Cardiac fibroblast (primary cell): ENCODE data around the gene C6orf52.

Experiments used
- DNase-seq, 2 donors: peaks; one replicate each; pipeline versions ENCODE4 v3.0.0 to v3.0.0-alpha.2; 2010; ENCODE audit warnings: low read depth in 2 of 2
- H3K4me3 ChIP-seq, 2 donors: replicated peaks in 1 of 2; 1 replicate in 1 of 2; 2 replicates in 1 of 2; pipeline ENCODE4 v1.5.1; 2011; ENCODE audit warnings: low read depth in 2 of 2, low read length in 2 of 2, mild to moderate bottlenecking in 2 of 2, moderate library complexity in 1 of 2
- CTCF ChIP-seq: IDR thresholded peaks from one replicate; pipeline ENCODE4 v1.5.1; 2011; ENCODE audit warnings: low read depth, mild to moderate bottlenecking, low read length, inconsistent platforms

Gene C6orf52

GRCh38 chr6:10685092-10685915 is 9.1 kb downstream of the C6orf52 start:
- DNase-seq: no peak
- TF ChIP-seq CTCF: no peak
- H3K4me3 ChIP-seq: no peak overlapping the region

GRCh38 chr6:10684618-10685017 is 9.8 kb downstream of the C6orf52 start:
- no peak overlapping the region for H3K4me3 ChIP-seq
- no peak for TF ChIP-seq CTCF
- no peak for DNase-seq

- no peak for DNase-seq
- no peak for TF ChIP-seq CTCF
- H3K4me3 ChIP-seq: no peak overlapping the region
Measured at GRCh38 chr6:10682355-10682988, 11.9 kb downstream of the C6orf52 start.

GRCh38 chr6:10681795-10682194 is 12.6 kb downstream of the C6orf52 start:
- DNase-seq: no peak
- no peak for TF ChIP-seq CTCF
- H3K4me3 ChIP-seq: no peak overlapping the region

- TF ChIP-seq CTCF: no peak
- H3K4me3 ChIP-seq: no peak overlapping the region
- DNase-seq: no peak
Measured at GRCh38 chr6:10678456-10678855, 16.0 kb downstream of the C6orf52 start.

- H3K4me3 ChIP-seq: no peak overlapping the region
- no peak for DNase-seq
- TF ChIP-seq CTCF: no peak
Measured at GRCh38 chr6:10676403-10676802, 18.0 kb downstream of the C6orf52 start.
